NCI-H524 treated with DMSO at 0.1 percent for 48 hours (cell line): ENCODE data around the gene PIK3C2G.
"Not testable (repeated sequence)": the region's sequence is repeated elsewhere in the genome, so short reads cannot be mapped to it uniquely, and the experiment has no call there.

Source experiments
- DNase-seq: peaks from one replicate; lab custom pipeline; 2025; lab: John Stamatoyannopoulos, UW

PIK3C2G gene

GRCh38 chr12:18261273-18261672 is at the start of gene PIK3C2G:
Gene PIK3C2G, plus strand, starts transcription at chr12:18261518. Its CDS starts 20,564 bp downstream, at chr12:18282082.
- no peak for DNase-seq

- DNase-seq: no peak
Measured at GRCh38 chr12:18217966-18218365, 43.4 kb upstream of the PIK3C2G start.

- no peak for DNase-seq
Measured at GRCh38 chr12:18221726-18222125, 39.6 kb upstream of the PIK3C2G start.

- DNase-seq: no peak
Measured at GRCh38 chr12:18222699-18223098, 38.6 kb upstream of the PIK3C2G start.

GRCh38 chr12:18224745-18225144 is 36.6 kb upstream of the PIK3C2G start:
- DNase-seq: no peak

GRCh38 chr12:18239526-18239925 is 21.8 kb upstream of the PIK3C2G start:
- DNase-seq: no peak

- DNase-seq: no peak
Measured at GRCh38 chr12:18242380-18243089, 18.8 kb upstream of the PIK3C2G start.

- no peak for DNase-seq
Measured at GRCh38 chr12:18243238-18243637, 18.1 kb upstream of the PIK3C2G start.

- DNase-seq: no peak
Measured at GRCh38 chr12:18246066-18246465, 15.3 kb upstream of the PIK3C2G start.

GRCh38 chr12:18250313-18250916 is 10.9 kb upstream of the PIK3C2G start:
- peak; percentile 9 for DNase-seq

GRCh38 chr12:18254081-18254480 is 7.2 kb upstream of the PIK3C2G start:
- DNase-seq: no peak

- not testable (repeated sequence) for DNase-seq
Measured at GRCh38 chr12:18255004-18255403, 6.3 kb upstream of the PIK3C2G start.

- no peak for DNase-seq
Measured at GRCh38 chr12:18257251-18257650, 4.1 kb upstream of the PIK3C2G start.

- DNase-seq: no peak
Measured at GRCh38 chr12:18258929-18259328, 2.4 kb upstream of the PIK3C2G start.

- no peak for DNase-seq
Measured at GRCh38 chr12:18259906-18260682, 1.2 kb upstream of the PIK3C2G start.

- no peak for DNase-seq
Measured at GRCh38 chr12:18261906-18262305, 588 bp downstream of the PIK3C2G start.

GRCh38 chr12:18262514-18262913 is 1.2 kb downstream of the PIK3C2G start:
- DNase-seq: no peak

- DNase-seq: no peak
Measured at GRCh38 chr12:18264581-18265075, 3.3 kb downstream of the PIK3C2G start.

- no peak for DNase-seq
Measured at GRCh38 chr12:18267427-18268099, 6.2 kb downstream of the PIK3C2G start.

GRCh38 chr12:18270958-18271460 is 9.7 kb downstream of the PIK3C2G start:
- no peak for DNase-seq

GRCh38 chr12:18275981-18276380 is 14.7 kb downstream of the PIK3C2G start:
- DNase-seq: no peak

- DNase-seq: no peak
Measured at GRCh38 chr12:18277196-18277595, 15.9 kb downstream of the PIK3C2G start.
